NCI-H1436 treated with DMSO at 0.1 percent for 48 hours (cell line): ENCODE data around the gene NPY4R2.
"Not testable (repeated sequence)": the region's sequence is repeated elsewhere in the genome, so short reads cannot be mapped to it uniquely, and the experiment has no call there.

Experiments
- DNase-seq: peaks from one replicate; lab custom pipeline; 2025; lab: John Stamatoyannopoulos, UW

NPY4R2 gene

DNA sequence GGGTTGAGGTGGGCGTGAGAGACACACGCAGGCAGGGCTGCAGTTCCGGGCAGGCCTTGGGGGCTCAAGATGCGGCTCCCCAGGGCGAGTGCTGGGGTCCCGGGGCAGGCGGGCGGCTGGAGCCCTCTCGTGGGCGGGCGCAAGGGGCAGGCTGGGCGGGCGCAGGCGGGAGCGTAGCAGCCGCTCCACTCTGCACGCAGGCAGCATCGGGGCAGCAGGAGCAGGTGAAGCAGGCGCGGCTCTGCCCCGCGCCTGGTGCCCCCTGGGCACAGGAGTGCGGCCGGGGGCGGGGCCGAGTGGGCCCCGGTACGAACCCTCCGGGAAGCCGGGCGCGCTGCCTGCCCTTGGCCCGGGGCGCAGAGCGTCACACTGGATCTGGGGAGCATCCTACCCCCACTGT, at the start of gene NPY4R2:
TSS of gene NPY4R2 (plus strand) at position 188 of the 400 bp plus-strand sequence. CDS start 3,326 bp downstream, outside the sequence.
- not testable (repeated sequence) for DNase-seq

- DNase-seq: not testable (repeated sequence)
Observed at GRCh38 chr10:47870887-47871286, 47.6 kb upstream of the NPY4R2 start.

GRCh38 chr10:47871485-47872180, 46.8 kb upstream of the NPY4R2 start:
- not testable (repeated sequence) for DNase-seq

DNA sequence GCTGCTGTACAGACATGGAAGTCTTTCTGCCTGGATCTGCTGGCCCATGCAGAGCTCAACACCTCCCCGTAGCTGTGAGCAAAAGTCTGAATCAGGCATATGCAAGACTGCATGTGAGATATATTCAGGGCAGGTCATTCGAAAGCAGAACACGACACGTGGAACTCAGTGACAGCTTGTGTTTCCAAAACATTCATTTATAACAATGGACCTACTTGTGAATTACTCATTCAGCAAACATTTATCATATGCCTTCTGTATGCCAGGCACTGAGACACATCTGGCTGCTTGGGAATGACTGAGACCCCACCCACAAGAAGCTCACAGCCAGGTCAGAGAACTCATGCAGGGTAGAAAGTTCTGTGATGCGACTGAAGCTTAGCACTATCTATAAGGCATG, 46.2 kb upstream of the NPY4R2 start:
- not testable (repeated sequence) for DNase-seq

GRCh38 chr10:47884239-47884638, 34.2 kb upstream of the NPY4R2 start:
- not testable (repeated sequence) for DNase-seq

DNA sequence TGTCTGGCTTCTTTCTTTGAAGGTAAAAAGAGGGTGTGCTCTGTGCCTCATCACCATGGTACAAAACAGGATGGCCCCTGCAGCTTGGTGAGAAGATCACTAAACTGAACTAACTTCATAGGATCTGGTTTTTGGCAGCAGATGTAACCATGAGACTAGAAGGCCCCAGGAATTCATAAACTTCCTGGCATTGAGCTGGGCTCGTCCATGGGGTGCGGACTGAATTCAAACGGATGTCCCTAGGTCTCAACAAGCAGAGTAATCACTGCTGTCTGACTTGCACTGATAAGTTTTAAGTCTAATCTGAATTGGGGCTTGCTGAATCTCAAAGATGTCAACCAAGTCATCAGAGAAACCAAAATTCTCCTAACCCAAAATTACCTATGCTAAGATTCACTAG, 33.5 kb upstream of the NPY4R2 start:
- DNase-seq: not testable (repeated sequence)

DNA sequence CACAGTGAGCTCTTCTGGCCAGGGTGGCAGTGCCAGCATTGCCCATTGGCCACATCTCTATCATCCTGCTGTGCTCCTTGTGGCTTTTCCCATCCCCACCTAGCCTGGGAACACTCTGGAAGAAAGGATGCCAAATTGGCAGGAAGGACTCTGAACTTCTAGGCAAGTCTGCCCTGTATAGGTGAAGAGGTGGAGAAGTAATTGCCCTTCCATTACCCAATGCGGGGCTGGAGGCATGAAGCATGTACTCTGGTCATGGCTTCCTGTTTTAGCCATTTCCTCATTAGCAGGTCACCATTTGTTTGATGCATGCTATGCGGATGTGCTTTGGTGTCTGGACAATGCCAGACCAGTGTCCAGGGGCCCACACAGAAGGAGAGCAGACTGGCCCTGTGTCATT, 32.1 kb upstream of the NPY4R2 start:
- DNase-seq: not testable (repeated sequence)

DNA sequence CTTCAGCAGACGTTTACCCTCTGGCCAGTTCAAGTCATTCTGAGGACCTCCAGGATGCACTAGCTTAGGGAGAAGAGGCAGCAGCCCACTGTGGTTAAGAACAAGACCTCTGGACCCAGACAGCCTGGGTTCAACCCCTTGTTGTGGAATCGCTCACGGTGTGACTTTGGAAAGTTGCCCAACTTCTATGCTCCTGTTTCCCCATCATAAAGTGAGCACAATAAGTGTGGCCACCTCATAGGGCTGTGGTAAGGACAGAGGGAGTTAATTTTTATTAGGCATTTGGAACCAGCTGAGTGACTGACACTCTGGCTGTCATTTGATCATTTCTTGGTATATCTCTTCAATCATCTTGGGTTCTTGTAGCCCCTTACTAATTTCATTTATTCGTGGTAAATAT, 31.6 kb upstream of the NPY4R2 start:
- DNase-seq: not testable (repeated sequence)

DNA sequence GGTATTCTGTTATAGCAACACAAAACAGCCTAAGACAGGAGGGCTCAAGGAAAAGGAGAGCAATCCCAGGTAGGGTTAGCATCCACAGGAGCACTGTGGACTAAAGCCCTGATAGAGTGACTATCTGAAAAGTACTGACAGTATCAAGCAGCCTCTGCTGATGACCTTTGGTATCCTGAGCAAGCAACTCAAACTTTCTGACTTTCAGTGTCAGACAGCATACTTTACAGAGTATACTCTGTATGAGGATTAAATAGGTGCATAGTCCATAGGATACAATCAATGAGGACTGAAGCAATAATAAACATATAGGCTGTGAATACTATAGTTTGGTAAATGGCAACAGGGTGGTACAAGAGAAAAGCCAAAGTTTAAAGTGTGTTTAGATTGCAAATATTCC, 27.7 kb upstream of the NPY4R2 start:
- not testable (repeated sequence) for DNase-seq

DNA sequence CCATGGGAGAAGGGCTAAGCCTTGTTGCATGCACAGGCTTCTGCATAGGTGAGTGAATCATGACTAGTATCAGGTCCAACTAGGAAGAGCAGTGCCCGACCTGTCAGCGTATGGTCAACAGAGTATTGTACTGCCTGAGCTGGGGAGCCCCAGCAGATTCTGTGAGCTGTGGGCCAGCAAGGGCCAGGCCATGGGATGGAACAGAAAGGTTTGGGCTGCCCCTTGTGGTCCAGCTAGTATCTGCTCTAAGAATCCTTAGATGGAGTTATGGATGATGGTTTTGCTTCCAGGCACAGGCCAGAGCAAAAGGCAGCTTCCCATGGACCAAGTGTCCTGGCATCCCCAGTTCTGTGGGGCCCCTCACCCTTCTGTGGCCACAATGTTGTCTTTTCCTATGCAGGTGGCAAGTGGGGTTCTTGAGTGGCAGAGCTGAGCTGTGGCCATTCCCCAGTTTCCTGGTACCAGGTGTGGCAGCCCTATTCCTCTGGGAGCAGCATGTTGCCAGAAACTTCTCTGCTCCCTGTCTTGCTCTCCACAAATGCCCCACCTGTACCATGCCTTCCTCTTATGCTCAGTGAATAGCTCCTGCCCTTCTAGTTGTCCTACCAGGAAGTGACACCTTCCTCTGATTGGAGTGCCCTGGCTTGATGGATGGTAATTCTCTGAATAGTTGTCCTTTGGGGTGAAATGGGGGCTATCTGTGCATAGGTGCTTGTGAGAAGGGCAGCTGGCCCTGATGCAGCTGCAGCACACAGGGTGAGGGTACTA, 25.8 kb upstream of the NPY4R2 start:
- DNase-seq: not testable (repeated sequence)

GRCh38 chr10:47894571-47894970, 23.9 kb upstream of the NPY4R2 start:
- DNase-seq: not testable (repeated sequence)

GRCh38 chr10:47897813-47898212, 20.6 kb upstream of the NPY4R2 start:
- DNase-seq: not testable (repeated sequence)

GRCh38 chr10:47909333-47909732, 9.1 kb upstream of the NPY4R2 start:
- not testable (repeated sequence) for DNase-seq

DNA sequence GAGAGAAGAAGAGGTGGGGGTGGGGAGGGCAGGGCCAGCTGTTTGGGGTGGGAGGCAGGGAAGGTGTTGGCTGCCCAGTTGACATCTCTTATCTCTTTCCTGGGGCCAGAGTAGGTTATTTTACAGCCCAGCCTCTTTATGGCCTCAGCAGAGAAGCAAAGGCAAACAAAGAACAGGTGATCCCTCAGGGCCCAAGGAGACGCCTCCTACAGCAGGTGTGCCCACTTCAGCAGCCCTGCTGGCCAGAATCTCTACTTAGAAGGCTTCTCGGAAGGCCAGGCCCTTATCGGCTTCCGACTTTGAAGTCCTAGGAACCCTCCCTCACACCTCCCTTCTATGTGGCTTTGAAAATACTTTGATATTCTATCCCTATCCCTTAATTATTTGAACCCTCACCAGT, 8.0 kb upstream of the NPY4R2 start:
- DNase-seq: not testable (repeated sequence)

GRCh38 chr10:47914052-47914451, 4.4 kb upstream of the NPY4R2 start:
- not testable (repeated sequence) for DNase-seq

DNA sequence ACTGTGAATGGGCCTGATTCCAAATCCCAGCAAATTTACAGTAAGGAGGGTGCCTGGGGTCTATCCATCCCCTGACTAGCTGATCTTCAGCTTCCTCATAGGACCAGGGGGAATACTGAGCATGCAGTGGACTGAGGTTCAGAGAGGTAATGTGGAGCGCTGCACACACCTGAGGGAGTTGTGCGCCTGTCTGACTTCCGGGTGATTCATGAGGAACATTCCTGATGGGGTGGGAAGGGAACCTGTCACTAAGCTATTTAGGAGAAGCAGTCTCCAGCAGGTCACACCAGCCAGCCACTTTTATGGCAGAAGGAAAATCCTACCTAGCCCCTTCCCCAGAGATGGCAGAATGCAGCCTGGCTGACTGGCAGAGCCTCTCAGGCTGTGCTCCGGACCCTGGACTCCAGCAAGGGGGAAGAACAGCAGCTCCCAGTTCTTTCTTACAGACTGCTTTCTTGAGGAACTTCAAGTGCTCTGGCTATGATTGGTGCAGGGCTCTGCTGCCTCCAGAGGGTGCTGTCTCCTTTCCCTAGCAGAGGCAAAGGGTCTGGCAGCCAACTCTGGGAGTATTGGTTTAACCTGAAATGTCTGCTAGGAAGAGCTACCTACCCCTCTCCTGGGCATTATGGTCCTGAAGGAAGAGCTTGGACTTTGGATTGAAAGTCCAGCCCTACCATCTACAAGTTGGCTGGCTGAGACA, 2.5 kb upstream of the NPY4R2 start:
- not testable (repeated sequence) for DNase-seq

DNA sequence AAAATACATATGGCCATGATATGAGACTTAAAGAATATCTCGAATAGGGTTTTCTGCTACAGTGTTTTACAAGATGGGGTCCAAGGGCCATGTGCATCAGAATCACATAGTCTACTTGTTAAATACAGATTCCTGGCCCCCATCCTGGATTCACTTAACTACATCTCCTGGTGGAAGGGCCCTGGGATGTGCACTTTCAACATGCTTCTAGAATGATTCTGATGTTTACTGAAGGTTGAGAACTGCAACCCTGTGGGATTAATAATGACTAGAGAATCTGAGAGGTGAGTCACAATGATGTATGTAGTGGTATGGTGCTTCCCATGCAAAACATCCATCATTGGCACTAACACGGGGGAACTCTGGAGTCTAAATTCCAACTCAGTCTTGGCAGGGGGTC, 2.1 kb downstream of the NPY4R2 start:
- not testable (repeated sequence) for DNase-seq

DNA sequence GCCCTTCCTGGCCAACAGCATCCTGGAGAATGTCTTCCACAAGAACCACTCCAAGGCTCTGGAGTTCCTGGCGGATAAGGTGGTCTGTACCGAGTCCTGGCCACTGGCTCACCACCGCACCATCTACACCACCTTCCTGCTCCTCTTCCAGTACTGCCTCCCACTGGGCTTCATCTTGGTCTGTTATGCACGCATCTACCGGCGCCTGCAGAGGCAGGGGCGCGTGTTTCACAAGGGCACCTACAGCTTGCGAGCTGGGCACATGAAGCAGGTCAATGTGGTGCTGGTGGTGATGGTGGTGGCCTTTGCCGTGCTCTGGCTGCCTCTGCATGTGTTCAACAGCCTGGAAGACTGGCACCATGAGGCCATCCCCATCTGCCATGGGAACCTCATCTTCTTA, 4.0 kb downstream of the NPY4R2 start:
- not testable (repeated sequence) for DNase-seq

- not testable (repeated sequence) for DNase-seq
Observed at GRCh38 chr10:47924628-47925027, 6.2 kb downstream of the NPY4R2 start.

GRCh38 chr10:47927147-47927916, 8.9 kb downstream of the NPY4R2 start:
- DNase-seq: not testable (repeated sequence)

DNA sequence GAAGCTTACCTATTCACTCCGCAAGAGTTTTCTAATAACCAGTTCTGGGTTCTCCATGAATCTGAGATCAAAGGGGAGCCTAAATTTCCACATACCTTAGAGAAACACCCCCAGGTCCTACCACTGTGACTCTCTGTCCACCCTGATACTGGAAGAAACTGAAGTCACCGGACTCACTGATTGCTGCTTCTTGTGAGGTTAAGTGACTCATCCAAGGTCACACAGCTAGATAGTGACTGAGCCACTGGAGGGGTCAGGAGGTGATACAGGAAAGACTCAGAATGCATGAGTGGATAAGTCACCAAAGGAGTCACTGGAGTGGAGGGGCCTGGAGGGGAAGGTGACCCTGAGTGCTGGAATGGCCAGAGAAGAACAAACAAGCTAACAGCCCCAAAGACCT, 9.8 kb downstream of the NPY4R2 start:
- DNase-seq: not testable (repeated sequence)

DNA sequence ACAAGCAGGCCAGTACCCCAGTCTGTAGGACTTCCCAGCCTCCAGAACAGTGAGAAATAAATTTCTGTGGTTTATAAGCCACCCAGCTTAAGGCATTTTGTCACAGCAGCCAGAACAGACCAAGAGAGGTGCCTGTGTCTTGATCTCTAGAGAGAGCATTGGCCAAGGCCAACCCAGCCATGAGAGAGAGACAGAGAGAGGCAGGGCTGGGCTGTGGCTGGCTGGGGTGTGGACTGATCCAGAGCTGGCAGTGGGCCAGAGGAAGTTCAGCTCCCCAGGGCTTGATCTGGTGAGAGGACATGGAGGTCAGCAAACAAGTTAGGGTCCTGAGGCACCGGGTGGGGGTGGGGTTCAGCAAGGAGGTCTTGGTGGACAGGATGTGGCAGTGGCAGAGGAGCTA, 14.4 kb downstream of the NPY4R2 start:
- DNase-seq: not testable (repeated sequence)
